Activated naive CD4-positive, alpha-beta T cell (primary cell): ENCODE measurements around the gene DPH6.
"Not testable (repeated sequence)": the region's sequence is repeated elsewhere in the genome, so short reads cannot be mapped to it uniquely, and the experiment has no call there.

ENCODE experiments used
- DNase-seq, 4 experiments: peaks; one replicate each; lab custom pipeline; 2025; lab: John Stamatoyannopoulos, UW

Gene DPH6

DNA sequence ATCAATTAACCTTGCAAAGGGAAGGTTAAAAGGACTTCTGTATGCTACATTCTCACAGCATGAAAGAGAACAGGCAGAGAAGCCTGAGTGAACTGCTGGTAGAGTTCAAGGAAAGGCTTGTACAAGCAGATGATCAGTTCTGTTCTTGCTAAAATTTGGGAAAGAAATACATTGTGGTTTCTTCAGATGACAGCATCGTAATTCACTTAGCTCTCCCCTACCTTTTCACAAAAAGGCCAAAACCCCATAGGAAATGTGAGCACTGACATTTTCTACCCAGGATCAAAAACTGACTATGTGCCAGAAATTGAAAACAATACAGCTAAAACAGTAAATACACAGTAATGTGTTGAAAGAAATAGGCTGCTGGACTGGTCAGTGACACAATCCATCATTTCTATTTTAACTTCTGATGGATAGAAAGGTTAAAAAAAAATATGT, 216.4 kb downstream of the DPH6 start:
- no peak for DNase-seq

DNA sequence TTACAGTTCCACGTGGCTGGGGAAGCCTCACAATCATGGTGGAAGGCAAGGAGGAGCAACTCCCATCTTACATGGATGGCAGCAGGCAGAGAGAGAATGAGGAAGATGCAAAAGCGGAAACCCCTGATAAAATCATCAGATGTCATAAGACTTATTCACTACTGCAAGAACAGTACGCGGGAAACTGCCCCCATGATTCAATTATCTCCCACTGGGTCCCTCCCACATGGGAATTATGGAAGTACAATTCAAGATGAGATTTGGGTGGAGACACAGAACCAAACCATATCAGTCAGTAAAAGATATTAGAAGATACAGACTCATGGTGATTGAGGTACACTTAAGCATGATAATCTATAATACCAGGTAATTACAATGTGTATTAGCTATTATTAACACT, 217.1 kb downstream of the DPH6 start:
- DNase-seq: not testable (repeated sequence)

DNA sequence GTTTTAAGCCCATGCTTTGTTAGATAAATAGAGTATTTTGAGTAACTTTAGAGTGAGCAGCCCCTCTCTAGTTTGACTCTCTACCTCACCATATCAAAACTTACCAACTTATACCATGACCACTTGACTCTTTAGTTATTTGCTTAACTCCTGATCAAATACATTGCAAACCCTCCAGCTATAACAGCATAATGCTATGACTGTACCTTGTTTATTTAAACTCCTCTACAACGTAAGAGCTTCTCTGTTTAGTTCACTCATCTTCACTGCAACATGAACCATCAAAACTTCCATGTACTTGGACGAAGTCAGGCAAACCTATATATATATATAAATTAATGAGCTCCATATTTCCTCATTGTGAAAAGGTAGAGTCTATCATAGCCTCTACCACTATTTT, 218.2 kb downstream of the DPH6 start:
- no peak for DNase-seq

- no peak for DNase-seq
Observed at GRCh38 chr15:35325374-35325941, 220.5 kb downstream of the DPH6 start.

DNA sequence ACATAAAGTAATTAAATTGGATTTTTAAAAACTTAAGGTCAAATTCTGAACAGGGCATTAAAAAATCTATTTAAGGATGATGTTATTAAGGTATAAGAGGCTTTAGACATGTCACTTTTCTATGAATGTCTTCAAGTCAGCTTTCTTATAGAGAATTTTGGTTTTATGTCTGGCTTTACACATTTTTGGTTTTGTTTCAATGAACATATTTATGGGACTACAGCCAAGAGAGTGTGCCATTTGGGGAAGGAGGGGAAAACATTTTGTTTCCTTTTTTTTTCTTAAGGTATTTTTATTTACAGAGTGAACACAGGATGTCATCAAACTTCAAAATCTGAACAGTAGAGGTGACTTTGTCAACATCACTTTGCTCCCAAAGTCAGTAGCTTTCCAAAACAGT, 222.8 kb downstream of the DPH6 start:
- no peak for DNase-seq

- no peak for DNase-seq
Observed at GRCh38 chr15:35321926-35322325, 224.0 kb downstream of the DPH6 start.

DNA sequence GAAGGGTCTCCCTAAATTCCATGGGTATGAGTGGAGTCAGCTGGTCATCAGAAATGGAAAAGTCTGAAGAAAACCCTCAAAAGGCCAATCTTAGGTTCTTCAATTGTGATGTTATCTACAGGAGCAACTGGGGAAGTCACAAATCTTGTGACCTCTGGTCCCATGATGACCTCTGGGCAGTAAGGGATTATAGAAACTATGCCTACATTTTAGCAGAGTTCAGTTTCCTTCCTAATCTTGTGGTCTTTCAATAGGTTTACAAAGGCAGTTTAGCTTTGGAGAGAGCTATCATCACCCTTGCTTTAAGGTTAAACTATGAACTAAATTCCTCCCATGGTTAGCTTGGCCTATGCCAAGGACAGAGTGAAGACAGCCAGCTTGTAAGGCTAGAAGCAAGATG, 225.1 kb downstream of the DPH6 start:
- no peak for DNase-seq
